Hindlimb muscle (tissue), 1 donor: ENCODE data around the gene PCDHGB5. TPM values are rescaled to one million over a fixed set of nuclear protein-coding genes. Genes with fewer than 3 reads are reported as not detected.
"Not testable (repeated sequence)": the region's sequence is repeated elsewhere in the genome, so short reads cannot be mapped to it uniquely, and the experiment has no call there.

ENCODE experiments used
- DNase-seq: peaks from one replicate; pipeline ENCODE4 v3.0.0-alpha.2; 2013
- polyA plus RNA-seq: library from polyadenylated mRNA; unstranded; fragments of 120-200 nt; gene quantifications from one replicate; pipeline ENCODE4 v1.2.1, GENCODE V29; 2013; ENCODE audit not compliant: insufficient read length

The PCDHGB5 gene
- polyA plus RNA-seq, 1 donor, result 4.1 TPM

DNA sequence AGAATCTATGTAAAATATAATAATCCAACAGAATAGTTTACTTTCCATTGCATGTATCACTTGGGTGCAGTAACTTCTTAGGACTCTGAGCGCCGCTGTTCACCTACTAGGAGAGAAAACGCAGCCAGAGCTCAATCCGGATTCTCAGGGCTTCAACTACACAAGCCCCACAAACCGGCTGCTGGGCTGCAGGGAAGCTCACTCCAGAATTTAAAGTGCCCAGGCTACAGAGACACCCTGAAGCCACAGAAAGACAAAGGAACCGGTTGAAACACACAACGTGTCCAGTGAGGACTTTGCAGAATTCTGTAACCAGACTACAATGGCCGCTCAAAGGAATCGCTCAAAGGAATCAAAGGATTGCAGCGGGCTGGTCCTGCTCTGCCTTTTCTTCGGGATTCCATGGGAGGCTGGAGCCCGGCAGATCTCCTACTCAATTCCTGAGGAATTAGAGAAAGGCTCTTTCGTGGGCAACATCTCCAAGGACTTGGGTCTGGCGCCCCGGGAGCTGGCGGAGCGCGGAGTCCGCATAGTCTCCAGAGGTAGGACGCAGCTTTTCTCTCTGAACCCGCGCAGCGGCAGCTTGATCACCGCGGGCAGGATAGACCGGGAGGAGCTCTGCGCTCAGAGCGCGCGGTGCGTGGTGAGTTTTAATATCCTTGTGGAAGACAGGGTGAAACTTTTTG is 15.2 kb downstream of the PCDHGB5 start, which contains the start of gene PCDHGA10:
Gene PCDHGA10 (plus strand): TSS at position 134 of the 686 bp plus-strand sequence. CDS start 189 bp downstream, at position 323.
- peak; percentile 22 for DNase-seq

DNA sequence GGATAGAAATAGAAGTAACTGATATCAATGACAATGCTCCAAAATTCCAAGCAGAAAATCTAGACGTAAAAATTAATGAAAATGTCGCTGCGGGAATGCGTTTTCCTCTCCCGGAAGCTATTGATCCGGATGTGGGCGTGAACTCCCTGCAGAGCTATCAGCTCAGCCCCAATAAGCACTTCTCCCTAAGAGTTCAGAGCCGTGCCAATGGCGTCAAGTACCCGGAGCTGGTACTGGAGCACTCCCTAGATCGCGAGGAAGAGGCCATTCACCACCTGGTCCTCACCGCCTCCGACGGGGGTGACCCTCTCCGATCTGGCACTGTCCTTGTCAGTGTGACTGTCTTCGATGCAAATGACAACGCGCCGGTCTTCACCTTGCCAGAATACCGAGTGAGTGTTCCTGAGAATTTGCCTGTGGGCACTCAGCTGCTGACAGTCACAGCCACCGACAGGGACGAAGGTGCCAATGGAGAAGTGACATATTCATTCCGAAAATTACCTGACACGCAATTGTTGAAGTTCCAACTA is 15.9 kb downstream of the PCDHGB5 start:
- DNase-seq, result no peak

DNA sequence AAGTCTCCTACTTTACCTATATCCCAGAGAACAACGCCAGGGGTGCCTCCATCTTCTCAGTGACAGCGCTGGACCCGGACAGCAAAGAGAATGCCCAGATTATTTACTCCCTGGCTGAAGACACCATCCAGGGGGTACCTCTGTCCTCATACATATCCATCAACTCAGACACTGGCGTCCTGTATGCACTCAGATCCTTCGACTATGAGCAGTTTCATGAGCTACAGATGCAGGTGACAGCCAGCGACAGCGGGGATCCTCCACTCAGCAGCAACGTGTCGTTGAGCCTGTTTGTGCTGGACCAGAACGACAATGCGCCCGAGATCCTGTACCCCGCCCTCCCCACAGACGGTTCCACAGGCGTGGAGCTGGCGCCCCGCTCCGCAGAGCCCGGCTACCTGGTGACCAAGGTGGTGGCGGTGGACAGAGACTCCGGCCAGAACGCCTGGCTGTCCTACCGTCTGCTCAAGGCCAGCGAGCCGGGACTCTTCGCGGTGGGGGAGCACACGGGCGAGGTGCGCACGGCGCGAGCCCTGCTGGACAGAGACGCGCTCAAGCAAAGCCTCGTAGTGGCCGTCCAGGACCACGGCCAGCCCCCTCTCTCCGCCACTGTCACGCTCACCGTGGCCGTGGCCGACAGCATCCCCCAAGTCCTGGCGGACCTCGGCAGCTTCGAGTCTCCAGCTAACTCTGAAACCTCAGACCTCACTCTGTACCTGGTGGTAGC is 17.0 kb downstream of the PCDHGB5 start:
- not testable (repeated sequence) for DNase-seq

DNA sequence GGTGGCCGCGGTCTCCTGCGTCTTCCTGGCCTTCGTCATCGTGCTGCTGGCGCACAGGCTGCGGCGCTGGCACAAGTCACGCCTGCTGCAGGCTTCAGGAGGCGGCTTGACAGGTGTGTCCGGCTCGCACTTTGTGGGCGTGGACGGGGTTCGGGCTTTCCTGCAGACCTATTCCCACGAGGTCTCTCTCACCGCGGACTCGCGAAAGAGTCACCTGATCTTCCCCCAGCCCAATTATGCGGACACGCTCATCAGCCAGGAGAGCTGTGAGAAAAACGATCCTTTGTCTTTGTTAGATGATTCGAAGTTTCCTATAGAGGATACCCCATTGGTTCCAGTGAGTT is 17.5 kb downstream of the PCDHGB5 start:
- DNase-seq, result not testable (repeated sequence)

DNA sequence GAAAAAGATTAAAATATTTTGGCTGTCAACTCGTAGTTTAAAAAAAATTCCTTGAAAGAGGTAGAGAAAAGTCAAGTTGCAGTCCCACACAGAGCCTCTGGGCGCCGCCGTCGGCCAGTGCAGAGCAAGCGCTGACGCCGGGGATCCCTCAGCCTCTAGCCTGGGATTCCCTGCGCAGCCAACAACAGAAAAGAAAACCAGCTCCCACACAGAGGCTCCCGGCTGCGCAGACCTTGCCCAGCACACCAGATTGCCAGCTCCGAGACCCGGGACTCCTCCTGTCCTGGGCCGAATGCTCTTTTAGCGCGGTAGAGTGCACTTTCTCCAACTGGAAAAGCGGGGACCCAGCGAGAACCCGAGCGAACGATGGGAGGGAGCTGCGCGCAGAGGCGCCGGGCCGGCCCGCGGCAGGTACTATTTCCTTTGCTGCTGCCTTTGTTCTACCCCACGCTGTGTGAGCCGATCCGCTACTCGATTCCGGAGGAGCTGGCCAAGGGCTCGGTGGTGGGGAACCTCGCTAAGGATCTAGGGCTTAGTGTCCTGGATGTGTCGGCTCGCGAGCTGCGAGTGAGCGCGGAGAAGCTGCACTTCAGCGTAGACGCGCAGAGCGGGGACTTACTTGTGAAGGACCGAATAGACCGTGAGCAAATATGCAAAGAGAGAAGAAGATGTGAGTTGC is 19.9 kb downstream of the PCDHGB5 start, which contains the start of gene PCDHGB7:
Gene PCDHGB7 (plus strand): TSS at position 184 of the 679 bp plus-strand sequence. CDS start 183 bp downstream, at position 367.
- DNase-seq, result peak; percentile 35

DNA sequence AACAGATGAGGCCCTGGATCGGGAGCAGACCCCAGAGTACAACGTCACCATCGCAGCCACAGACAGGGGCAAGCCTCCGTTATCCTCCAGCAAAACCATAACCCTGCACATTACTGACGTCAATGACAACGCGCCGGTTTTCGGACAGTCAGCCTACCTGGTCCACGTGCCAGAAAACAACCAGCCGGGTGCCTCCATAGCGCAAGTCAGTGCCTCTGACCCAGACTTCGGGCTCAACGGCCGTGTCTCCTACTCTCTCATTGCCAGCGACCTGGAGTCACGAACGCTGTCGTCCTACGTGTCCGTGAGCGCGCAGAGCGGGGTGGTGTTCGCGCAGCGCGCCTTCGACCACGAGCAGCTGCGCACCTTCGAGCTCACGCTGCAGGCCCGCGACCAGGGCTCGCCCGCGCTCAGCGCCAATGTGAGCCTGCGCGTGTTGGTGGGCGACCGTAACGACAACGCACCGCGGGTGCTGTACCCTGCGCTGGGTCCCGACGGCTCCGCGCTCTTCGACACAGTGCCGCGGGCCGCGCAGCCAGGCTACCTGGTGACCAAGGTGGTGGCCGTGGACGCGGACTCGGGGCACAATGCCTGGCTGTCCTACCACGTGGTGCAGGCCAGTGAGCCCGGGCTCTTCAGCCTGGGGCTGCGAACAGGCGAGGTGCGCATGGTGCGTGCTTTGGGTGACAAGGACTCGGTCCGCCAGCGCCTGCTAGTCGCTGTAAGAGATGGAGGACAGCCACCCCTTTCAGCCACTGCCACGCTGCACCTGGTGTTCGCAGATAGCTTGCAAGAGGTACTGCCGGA is 21.5 kb downstream of the PCDHGB5 start:
- no peak for DNase-seq

DNA sequence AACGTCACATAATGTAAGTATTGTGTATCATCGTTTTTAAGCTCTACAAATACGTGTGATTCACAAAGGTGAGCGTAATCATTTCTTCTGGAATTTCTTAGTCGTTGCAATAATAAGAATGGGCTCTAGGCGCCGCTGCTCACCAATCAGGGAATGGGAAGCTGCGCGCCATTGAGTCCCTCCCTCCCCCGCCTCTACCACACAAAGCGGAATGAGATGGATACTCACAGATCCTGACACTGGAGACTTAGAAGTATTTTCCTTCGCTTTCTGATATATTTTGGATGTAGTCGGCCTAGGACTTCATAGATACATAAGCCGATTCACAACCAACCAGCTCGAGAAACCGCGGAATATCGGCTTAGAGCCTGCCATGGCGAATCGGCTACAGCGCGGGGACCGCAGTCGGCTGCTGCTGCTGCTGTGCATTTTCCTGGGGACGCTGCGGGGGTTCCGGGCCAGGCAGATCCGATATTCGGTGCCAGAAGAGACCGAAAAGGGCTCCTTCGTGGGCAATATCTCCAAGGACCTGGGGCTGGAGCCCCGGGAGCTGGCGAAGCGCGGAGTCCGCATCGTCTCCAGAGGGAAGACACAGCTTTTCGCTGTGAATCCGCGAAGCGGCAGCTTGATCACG is 23.2 kb downstream of the PCDHGB5 start, which contains the start of gene PCDHGA11:
Gene PCDHGA11 (plus strand): TSS at position 197 of the 634 bp plus-strand sequence. CDS start 177 bp downstream, at position 374.
- peak; percentile 19 for DNase-seq

DNA sequence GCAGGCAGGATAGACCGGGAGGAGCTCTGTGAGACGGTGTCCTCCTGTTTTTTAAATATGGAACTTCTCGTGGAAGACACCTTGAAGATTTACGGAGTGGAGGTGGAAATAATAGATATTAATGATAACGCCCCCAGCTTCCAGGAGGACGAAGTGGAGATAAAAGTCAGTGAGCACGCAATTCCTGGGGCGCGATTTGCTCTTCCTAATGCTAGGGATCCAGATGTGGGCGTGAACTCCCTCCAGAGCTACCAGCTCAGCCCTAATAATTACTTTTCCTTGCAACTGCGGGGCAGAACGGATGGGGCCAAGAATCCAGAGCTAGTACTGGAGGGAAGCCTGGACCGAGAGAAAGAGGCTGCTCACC is 23.7 kb downstream of the PCDHGB5 start:
- no peak for DNase-seq

DNA sequence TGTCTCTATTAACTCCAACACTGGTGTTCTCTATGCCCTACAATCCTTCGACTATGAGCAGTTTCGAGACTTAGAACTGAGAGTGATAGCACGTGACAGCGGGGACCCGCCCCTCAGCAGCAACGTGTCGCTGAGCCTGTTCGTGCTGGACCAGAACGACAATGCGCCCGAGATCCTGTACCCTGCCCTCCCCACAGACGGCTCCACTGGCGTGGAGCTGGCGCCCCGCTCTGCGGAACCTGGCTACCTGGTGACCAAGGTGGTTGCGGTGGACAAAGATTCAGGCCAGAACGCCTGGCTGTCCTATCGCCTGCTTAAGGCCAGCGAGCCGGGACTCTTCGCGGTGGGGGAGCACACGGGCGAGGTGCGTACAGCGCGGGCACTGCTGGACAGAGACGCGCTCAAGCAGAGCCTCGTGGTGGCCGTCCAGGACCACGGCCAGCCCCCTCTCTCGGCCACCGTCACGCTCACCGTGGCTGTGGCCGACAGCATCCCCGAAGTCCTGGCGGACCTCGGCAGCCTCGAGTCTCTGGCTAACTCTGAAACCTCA is 25.1 kb downstream of the PCDHGB5 start:
- DNase-seq, result no peak

DNA sequence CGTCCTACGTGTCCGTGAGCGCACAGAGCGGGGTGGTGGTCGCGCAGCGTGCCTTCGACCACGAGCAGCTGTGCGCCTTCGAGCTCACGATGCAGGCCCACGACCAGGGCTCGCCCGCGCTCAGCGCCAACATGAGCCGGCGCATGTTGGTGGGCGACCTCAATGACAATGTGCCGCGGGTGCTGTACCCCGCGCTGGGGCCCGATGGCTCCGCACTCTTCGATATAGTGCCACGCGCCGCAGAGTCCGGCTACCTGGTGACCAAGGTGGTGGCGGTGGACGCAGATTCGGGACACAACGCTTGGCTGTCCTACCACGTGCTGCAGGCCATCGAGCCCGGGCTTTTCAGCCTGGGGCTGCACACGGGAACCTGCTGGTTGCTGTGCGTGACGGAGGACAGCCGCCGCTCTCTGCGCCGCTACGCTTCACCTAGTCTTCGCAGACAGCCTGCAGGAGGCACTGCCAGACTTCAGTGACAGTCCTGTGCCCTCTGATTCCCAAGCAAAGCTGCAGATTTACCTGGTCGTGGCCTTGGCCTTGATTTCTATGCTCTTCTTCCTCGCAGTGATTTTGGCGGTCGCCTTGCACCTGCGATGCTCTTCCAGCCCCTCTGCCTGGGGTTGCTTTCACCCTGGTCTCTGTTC is 30.2 kb downstream of the PCDHGB5 start:
- no peak for DNase-seq

DNA sequence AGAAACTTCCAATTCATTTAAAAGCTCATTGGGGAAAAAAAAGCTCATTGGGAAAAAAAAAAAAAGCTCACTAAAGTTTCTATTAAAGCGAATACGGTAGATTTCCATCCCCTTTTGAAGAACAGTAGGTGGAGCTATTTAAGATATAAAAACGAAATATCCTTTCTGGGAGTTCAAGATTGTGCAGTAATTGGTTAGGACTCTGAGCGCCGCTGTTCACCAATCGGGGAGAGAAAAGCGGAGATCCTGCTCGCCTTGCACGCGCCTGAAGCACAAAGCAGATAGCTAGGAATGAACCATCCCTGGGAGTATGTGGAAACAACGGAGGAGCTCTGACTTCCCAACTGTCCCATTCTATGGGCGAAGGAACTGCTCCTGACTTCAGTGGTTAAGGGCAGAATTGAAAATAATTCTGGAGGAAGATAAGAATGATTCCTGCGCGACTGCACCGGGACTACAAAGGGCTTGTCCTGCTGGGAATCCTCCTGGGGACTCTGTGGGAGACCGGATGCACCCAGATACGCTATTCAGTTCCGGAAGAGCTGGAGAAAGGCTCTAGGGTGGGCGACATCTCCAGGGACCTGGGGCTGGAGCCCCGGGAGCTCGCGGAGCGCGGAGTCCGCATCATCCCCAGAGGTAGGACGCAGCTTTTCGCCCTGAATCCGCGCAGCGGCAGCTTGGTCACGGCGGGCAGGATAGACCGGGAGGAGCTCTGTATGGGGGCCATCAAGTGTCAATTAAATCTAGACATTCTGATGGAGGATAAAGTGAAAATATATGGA is 32.8 kb downstream of the PCDHGB5 start, which contains the start of gene PCDHGA12:
Gene PCDHGA12 (plus strand): TSS at position 176 of the 782 bp plus-strand sequence. CDS start 253 bp downstream, at position 429.
- peak; percentile 15 for DNase-seq

DNA sequence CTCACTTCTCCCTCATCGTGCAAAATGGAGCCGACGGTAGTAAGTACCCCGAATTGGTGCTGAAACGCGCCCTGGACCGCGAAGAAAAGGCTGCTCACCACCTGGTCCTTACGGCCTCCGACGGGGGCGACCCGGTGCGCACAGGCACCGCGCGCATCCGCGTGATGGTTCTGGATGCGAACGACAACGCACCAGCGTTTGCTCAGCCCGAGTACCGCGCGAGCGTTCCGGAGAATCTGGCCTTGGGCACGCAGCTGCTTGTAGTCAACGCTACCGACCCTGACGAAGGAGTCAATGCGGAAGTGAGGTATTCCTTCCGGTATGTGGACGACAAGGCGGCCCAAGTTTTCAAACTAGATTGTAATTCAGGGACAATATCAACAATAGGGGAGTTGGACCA is 33.5 kb downstream of the PCDHGB5 start:
- DNase-seq, result no peak

DNA sequence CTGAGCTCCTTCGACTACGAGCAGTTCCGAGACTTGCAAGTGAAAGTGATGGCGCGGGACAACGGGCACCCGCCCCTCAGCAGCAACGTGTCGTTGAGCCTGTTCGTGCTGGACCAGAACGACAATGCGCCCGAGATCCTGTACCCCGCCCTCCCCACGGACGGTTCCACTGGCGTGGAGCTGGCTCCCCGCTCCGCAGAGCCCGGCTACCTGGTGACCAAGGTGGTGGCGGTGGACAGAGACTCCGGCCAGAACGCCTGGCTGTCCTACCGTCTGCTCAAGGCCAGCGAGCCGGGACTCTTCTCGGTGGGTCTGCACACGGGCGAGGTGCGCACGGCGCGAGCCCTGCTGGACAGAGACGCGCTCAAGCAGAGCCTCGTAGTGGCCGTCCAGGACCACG is 34.6 kb downstream of the PCDHGB5 start:
- not testable (repeated sequence) for DNase-seq

DNA sequence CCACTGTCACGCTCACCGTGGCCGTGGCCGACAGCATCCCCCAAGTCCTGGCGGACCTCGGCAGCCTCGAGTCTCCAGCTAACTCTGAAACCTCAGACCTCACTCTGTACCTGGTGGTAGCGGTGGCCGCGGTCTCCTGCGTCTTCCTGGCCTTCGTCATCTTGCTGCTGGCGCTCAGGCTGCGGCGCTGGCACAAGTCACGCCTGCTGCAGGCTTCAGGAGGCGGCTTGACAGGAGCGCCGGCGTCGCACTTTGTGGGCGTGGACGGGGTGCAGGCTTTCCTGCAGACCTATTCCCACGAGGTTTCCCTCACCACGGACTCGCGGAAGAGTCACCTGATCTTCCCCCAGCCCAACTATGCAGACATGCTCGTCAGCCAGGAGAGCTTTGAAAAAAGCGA is 35.0 kb downstream of the PCDHGB5 start:
- DNase-seq, result not testable (repeated sequence)

DNA sequence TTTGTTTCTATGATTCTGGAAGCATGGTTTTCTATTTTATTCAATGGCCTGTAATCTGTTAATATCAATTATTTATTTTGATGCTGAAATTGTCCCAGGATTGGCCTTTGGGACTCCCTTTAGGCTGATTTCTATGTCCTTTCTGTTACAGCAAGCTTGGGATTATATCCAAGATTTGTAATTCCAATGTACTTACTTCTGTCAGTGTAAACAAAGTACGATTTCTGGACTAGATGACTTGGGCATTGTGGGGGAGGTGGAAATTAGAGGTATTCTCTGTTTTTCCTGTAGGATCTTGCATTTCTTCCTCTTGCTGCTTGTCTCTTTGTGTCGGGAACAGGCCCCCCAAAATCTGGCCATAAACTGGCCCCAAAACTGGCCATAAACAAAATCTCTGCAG is 36.3 kb downstream of the PCDHGB5 start:
- no peak for DNase-seq

DNA sequence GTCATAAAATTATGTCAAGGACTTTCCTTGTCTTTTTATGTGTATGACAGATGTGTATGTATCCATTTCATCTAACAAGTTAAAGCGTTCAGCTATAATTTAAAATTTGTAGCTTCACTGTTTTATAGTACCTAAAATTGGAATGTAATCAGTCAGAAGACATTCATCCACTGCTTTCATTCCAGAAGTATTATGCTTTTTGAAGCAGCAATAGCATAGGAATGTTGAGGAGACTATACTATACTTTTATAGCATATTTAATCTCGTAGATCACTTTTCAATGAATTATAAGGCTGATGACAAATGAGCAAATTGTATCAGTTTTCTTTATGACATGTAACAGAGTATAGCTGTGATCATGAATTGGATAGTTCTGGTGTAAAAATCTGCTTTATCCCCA is 39.5 kb downstream of the PCDHGB5 start:
- no peak for DNase-seq

DNA sequence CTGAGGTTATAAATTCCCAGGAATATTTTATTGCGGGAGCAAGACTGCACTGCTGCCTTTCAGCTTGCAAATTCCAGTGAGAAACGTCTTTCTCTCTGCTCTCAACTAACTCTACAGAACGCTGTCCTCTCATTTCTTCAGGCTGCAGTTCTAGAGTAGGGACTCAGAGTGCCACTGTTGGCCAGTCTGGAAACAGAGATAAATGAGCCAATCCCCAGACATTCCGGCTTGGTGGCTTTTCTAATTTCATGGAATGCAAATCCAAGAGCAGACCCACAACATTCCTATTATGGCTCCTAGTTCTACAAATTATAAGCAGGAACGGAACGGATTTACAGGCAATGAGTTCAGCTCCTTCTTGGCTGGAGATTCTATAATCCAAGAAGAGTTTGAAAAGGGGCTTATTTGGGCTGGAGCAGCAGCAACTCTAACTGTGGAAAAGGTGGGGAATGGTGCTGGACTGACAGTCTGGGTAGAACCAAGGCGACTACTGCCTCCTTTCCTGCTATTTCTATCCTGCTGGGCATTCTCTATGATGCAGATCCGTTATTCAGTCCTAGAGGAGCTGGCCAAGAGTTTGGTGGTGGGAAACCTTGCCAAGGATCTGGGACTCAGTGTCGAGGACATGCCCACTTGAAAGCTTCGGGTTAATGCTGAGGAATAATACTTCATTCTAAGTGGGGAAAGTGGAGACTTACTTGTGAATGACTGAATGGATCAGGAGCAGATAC is 41.8 kb downstream of the PCDHGB5 start:
- no peak for DNase-seq

DNA sequence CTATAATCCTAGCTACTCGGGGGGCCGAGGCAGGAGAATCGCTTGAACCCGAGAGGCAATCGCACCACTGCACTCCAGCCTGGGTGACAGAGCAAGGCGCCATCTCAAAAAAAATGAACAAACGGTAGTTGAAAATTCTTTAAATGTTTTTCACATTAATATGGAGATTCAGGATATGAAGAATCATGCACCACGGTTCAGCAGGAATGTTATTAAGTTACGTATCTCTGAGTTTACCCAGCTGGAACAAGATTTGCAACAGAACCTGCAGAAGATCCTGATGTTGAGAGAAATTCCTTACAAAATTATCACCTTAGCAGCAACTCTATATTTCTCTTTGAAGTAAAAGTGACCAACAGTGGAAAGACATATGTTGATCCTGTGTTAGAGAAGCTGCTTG is 42.6 kb downstream of the PCDHGB5 start:
- no peak for DNase-seq

DNA sequence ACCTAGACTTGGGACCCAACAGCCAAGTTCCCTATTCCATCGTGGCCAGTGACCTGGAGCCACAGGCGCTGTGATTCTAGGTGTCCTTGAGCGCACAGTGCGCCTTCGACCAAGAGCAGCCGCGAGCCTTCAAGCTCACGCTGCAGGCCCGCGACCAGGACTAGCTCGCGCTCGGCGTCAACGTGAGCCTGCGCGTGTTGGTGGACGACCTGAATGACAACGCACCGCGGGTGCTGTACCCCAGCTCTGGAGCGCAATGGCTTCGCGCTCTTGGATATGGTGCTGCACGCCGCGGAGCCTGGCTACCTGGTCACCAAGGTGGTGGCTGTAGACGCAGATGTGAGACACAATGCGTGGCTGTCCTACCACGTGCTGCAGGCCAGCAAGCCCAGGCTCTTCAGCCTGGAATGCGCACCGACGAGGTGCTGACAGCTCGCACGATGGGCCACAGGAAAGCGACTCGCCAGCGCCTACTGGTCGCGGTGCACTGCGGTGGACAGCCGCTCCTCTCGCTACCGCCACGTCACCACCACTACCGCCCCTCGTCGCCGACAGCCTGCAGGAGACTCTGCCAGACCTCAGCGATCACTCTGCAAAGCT is 43.9 kb downstream of the PCDHGB5 start:
- DNase-seq, result no peak
